Activated T-cell treated with anti-CD3 and anti-CD28 coated beads, Interleukin-2, amount 50 U/mL, for 1 hour (primary cell): ENCODE measurements around the gene HES5.
"Not testable (repeated sequence)": the region's sequence is repeated elsewhere in the genome, so short reads cannot be mapped to it uniquely, and the experiment has no call there.

Source experiments
- DNase-seq: peaks from one replicate; pipeline ENCODE4 v3.0.0-alpha.2; 2020

Gene HES5

GRCh38 chr1:2529784-2530512 lies at the start of gene HES5:
HES5 (minus strand) TSS chr1:2530263; CDS start chr1:2530164, 99 bp downstream.
- peak; percentile 48 for DNase-seq

DNA sequence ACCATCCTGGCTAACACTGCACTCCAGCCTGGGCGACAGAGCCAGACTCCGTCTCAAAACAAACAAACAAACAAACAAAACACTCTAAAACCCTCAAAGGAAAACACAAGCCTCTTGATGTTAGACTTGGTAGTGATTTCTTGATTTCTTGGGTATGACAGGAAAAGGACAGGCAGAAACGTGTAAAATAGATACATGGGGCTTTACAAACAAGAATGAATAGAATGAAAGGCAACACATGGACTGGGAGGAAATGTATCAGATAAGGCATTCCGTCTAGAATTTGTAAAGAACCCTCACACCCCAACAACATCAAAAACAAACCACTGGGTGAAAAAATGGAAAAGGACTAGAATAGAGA lies 48.7 kb upstream of the HES5 start:
- no peak for DNase-seq

DNA sequence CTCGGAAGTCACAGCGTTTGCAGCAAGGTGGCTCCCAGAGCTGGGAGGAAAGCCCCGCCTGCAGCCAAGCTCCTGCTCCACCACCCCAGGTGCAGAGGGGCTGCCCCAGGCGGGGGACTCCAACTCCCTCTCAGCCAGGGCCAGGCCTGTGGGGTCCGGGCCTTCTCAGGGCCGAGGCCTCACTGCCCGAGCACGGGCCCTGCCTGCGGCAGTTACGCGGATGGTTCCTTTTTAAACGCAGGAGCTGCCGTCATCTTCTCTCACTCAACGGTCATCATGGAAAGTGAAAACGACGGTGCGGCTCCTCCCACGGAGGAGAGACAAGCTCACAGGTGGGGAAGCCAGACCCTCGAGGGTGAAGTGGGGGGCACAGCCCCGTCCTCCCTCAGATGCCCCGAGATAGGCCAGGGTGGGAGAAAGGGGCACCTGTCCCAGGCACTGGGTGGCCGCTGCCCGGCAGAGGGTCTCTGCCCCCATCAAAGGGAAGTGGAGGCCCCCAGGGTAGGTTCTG lies 47.6 kb upstream of the HES5 start:
- DNase-seq: peak; percentile 58

GRCh38 chr1:2575801-2576663 lies 46.0 kb upstream of the HES5 start:
- no peak for DNase-seq

DNA sequence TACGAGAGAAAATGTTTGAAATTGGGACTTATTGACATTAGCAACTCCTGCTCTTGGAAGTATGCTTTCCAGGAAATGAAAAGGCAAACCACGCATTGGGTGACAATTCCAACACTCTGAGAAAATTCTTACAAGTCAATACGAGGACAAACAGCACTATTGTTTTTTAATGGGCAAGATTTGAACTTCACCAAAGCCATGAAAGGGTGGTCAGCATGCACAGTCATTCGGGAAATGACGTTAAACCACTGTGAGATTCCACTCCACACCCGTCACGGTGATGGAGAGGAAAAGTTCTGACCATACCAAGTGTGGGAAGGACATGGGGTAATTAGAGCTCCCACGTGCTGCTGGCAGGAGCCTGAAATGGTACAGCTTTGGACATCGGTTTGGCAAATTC lies 44.3 kb upstream of the HES5 start:
- no peak for DNase-seq

GRCh38 chr1:2573250-2573920 lies 43.3 kb upstream of the HES5 start:
- DNase-seq: no peak

- DNase-seq: no peak
Measured at GRCh38 chr1:2571348-2571747, 41.3 kb upstream of the HES5 start.

GRCh38 chr1:2570332-2570731 lies 40.3 kb upstream of the HES5 start:
- DNase-seq: no peak

GRCh38 chr1:2569703-2570102 lies 39.6 kb upstream of the HES5 start:
- not testable (repeated sequence) for DNase-seq

DNA sequence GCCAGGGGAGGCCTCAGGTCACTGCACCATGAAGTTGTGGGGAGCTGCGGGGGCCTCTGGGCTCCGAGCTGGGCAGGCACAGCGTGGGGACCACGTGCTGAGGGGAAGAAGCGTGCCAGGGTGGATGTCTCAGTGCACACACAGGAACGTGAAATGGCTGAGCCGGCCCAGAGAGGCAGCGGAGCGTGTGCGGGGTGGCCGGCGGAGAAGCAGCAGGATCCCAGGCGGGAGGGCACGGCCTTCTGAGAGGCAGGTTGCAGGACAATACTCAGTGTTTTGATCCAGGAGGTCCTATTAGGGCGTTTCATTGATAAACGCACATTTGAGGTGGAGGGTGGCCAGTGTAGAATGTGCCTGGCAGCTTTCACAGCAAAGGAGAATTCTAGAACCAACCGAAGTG lies 39.0 kb upstream of the HES5 start:
- no peak for DNase-seq

- DNase-seq: not testable (repeated sequence)
Measured at GRCh38 chr1:2568187-2568816, 38.2 kb upstream of the HES5 start.

DNA sequence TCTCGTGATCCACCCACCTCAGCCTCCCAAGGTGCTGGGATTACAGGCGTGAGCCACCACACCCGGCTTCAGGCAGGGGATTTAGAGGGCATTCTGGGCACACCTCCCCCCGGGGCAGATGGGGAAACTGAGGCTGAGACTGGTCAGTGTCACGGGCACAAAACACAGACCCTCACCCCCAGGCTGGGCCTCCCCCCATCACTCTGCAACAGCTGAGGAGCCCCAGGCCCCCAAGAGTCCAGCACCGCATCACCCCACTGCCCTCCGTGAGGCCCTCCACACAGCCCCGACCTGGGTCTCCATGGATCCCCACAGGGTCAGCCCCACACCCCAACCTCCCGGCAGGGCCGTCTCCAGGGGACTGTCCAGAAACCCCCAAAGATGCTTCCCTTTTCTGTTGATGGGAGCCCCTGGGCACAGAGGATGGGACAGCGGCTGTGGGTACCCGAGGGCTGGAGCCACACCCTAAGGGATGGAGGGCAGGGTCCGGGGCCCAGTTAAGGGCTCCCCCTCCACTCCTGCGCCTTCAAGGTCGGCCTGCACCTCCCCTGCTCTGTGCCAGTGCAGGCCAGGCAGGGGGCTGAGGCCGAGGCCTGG lies 37.1 kb upstream of the HES5 start:
- DNase-seq: no peak

GRCh38 chr1:2566101-2567045 lies 36.3 kb upstream of the HES5 start:
- no peak for DNase-seq

- DNase-seq: no peak
Measured at GRCh38 chr1:2564815-2565374, 34.8 kb upstream of the HES5 start.

GRCh38 chr1:2564006-2564814 lies 34.1 kb upstream of the HES5 start:
- no peak for DNase-seq

GRCh38 chr1:2563205-2563604 lies 33.1 kb upstream of the HES5 start:
- DNase-seq: no peak

GRCh38 chr1:2561898-2562895 lies 32.1 kb upstream of the HES5 start:
- DNase-seq: no peak

- DNase-seq: no peak
Measured at GRCh38 chr1:2561446-2561845, 31.4 kb upstream of the HES5 start.
